Motor neuron (in vitro differentiated cells): ENCODE data around the gene SMCO2. TPM values are rescaled to one million over a fixed set of nuclear protein-coding genes. Genes with fewer than 3 reads are reported as not detected.

Experiments used
- ATAC-seq, 8 experiments: fragments of 200-7000 bp; cut with Tn5 transposase; replicated peaks in 6 of 8; 2 replicates each; pipeline ENCODE4 v1.8.0; 2021; ENCODE audit warnings: mild to moderate bottlenecking in 8 of 8, moderate library complexity in 8 of 8
- H3K27ac ChIP-seq, 2 donors: fragments of 250-450 bp; sonication (Bioruptor Pico); 2 replicates each; pipeline ENCODE4 v1.9.0; 2021; ENCODE audit warnings: antibody characterized with exemption in 2 of 2, mild to moderate bottlenecking in 2 of 2, moderate library complexity in 1 of 2
- H3K4me1 ChIP-seq, 2 donors: fragments of 250-450 bp; sonication (Bioruptor Pico); replicated peaks in 1 of 2; 2 replicates each; pipeline ENCODE4 v1.6.1; 2021; ENCODE audit warnings: antibody characterized with exemption in 2 of 2, mild to moderate bottlenecking in 2 of 2, moderate library complexity in 1 of 2
- H3K4me3 ChIP-seq, 5 donors: fragments of 250-450 bp; sonication (Bioruptor Pico); 2 replicates each; pipeline ENCODE4 v1.9.0; 2021; ENCODE audit warnings: antibody characterized with exemption in 5 of 5, mild to moderate bottlenecking in 5 of 5, moderate library complexity in 4 of 5
- WGBS, 10 experiments: fragments of 450-650 bp; shearing (Covaris generic); methylation state at CpG; one replicate each; pipeline ENCODE4 v1.0.0; 2022; 5-methylcytosine and 5-hydroxymethylcytosine counted together
- in situ Hi-C, 9 experiments: fragments of 400-800 bp; cut with MboI; loops; one replicate each; pipeline ENCODE4 v1.15.0; 2021; ENCODE audit warnings: low sequenced_read_pairs in 9 of 9, low pct_unique_long_range_greater_than_20kb in 2 of 9; ENCODE audit not compliant: unreplicated experiment in 9 of 9
- total RNA-seq, 8 experiments: library from RNA; unstranded; fragments of 300-600 nt; gene quantifications; 2 replicates each; pipeline versions ENCODE4 v1.2.3 to v1.2.4, GENCODE V29; 2022

Gene SMCO2
- total RNA-seq, 8 experiments from 2014 or later, result 0.71 TPM; not detected in 7

- Histone ChIP-seq H3K4me3 (no peak overlapping the region), H3K4me1 (no peaks in the 10 kb centered on the region), H3K27ac (no peak overlapping the region)
- ATAC-seq, result peak in 3 of 8 experiments; percentile 29 to 48 (median 45)
- 0 to 100% (median 63%) methylated on average over 1 to 2 of the region's 6 CpGs; no CpG with 5 or more reads in 6 of the 10 experiments for WGBS, 10 experiments
- in situ Hi-C loops, result loop anchor here in 5 of 9 experiments (25.0 kb wide), 2 partner anchors 202 to 227 kb away; no protein-coding TSS in a partner anchor
Measured at GRCh38 chr12:27434673-27435565, 11.6 kb upstream of the SMCO2 start.

GRCh38 chr12:27436029-27436428 is 10.5 kb upstream of the SMCO2 start:
- in situ Hi-C loops, result loop anchor here in 5 of 9 experiments (25.0 kb wide), 2 partner anchors 201 to 226 kb away; no protein-coding TSS in a partner anchor
- H3K4me1 ChIP-seq, result no peaks in the 10 kb centered on the region
- ATAC-seq, result peak in 1 of 8 experiments; percentile 49
- no peak overlapping the region for H3K4me3 ChIP-seq
- H3K27ac ChIP-seq, result no peak overlapping the region

GRCh38 chr12:27436768-27437167 is 9.8 kb upstream of the SMCO2 start:
- H3K4me3 ChIP-seq, result no peak overlapping the region
- WGBS, 10 experiments, result 60 to 100% (median 100%) methylated on average over 1 of the region's 1 CpG; no CpG with 5 or more reads in 7 of the 10 experiments
- H3K4me1 ChIP-seq, result no peaks in the 10 kb centered on the region
- no peak for ATAC-seq
- no peak overlapping the region for H3K27ac ChIP-seq
- in situ Hi-C loops, result loop anchor here in 5 of 9 experiments (25.0 kb wide), 2 partner anchors 201 to 226 kb away; no protein-coding TSS in a partner anchor

GRCh38 chr12:27437839-27438238 is 8.7 kb upstream of the SMCO2 start:
- Histone ChIP-seq H3K27ac (no peak overlapping the region), H3K4me3 (no peak overlapping the region), H3K4me1 (no peaks in the 10 kb centered on the region)
- 78 to 100% (median 90%) methylated on average over 1 to 2 of the region's 2 CpGs; no CpG with 5 or more reads in 1 of the 10 experiments for WGBS, 10 experiments
- no peak for ATAC-seq
- in situ Hi-C loops, result loop anchor here in 5 of 9 experiments (25.0 kb wide), 2 partner anchors 199 to 224 kb away; no protein-coding TSS in a partner anchor

GRCh38 chr12:27447761-27448160 is 1.2 kb downstream of the SMCO2 start:
- whole genome bisulfite sequencing, 10 experiments, result 82 to 100% (median 88%) methylated on average over 1 to 8 of the region's 8 CpGs; no CpG with 5 or more reads in 4 of the 10 experiments
- in situ Hi-C loops, result loop anchor here in 5 of 9 experiments (25.0 kb wide), 2 partner anchors 190 to 215 kb away; no protein-coding TSS in a partner anchor
- no peak overlapping the region for H3K4me3 ChIP-seq
- no peak overlapping the region for H3K27ac ChIP-seq
- H3K4me1 ChIP-seq, result peaks cover 0 to 4% of the 10 kb centered on the region in 2 donors
- ATAC-seq, result no peak

GRCh38 chr12:27449026-27449425 is 2.5 kb downstream of the SMCO2 start:
- no peak for ATAC-seq
- Histone ChIP-seq H3K4me3 (no peak overlapping the region), H3K4me1 (peaks cover 0 to 4% of the 10 kb centered on the region in 2 donors), H3K27ac (no peak overlapping the region)
- in situ Hi-C loops, result loop anchor here in 5 of 9 experiments (25.0 kb wide), 2 partner anchors 188 to 213 kb away; no protein-coding TSS in a partner anchor
- 49 to 100% (median 83%) methylated on average over 2 to 6 of the region's 6 CpGs for WGBS, 10 experiments

- Histone ChIP-seq H3K27ac (no peak overlapping the region), H3K4me1 (peaks cover 0 to 4% of the 10 kb centered on the region in 2 donors), H3K4me3 (no peak overlapping the region)
- ATAC-seq, result no peak
- in situ Hi-C loops, result loop anchor here in 5 of 9 experiments (25.0 kb wide), 2 partner anchors 187 to 212 kb away; no protein-coding TSS in a partner anchor
- 77 to 100% (median 93%) methylated on average over 1 to 5 of the region's 5 CpGs; no CpG with 5 or more reads in 4 of the 10 experiments for WGBS, 10 experiments
Measured at GRCh38 chr12:27449893-27450534, 3.5 kb downstream of the SMCO2 start.

- Histone ChIP-seq H3K27ac (no peak overlapping the region), H3K4me3 (no peak overlapping the region), H3K4me1 (peaks cover 0 to 4% of the 10 kb centered on the region in 2 donors)
- peak in 4 of 8 experiments; percentile 43 to 100 (median 98) for ATAC-seq
- in situ Hi-C loops, result no loop called here
- 0 to 86% (median 47%) methylated on average over 1 to 6 of the region's 6 CpGs for WGBS, 10 experiments
Measured at GRCh38 chr12:27451036-27451825, 4.7 kb downstream of the SMCO2 start.

GRCh38 chr12:27453421-27453820 is 6.9 kb downstream of the SMCO2 start:
- no peak overlapping the region for H3K4me3 ChIP-seq
- 14 to 100% (median 69%) methylated on average over 1 to 2 of the region's 2 CpGs; no CpG with 5 or more reads in 4 of the 10 experiments for WGBS, 10 experiments
- peaks cover 0 to 4% of the 10 kb centered on the region in 2 donors for H3K4me1 ChIP-seq
- in situ Hi-C loops, result no loop called here
- H3K27ac ChIP-seq, result no peak overlapping the region
- no peak for ATAC-seq

GRCh38 chr12:27455589-27455988 is 9.1 kb downstream of the SMCO2 start:
- WGBS, 10 experiments, result 80 to 100% (median 100%) methylated on average over 1 to 3 of the region's 3 CpGs
- in situ Hi-C loops, result no loop called here
- no peak overlapping the region for H3K27ac ChIP-seq
- H3K4me3 ChIP-seq, result no peak overlapping the region
- no peak for ATAC-seq
- H3K4me1 ChIP-seq, result peaks cover 0 to 4% of the 10 kb centered on the region in 2 donors

GRCh38 chr12:27456618-27457017 is 10.1 kb downstream of the SMCO2 start:
- 55 to 100% (median 84%) methylated on average over 1 to 3 of the region's 3 CpGs; no CpG with 5 or more reads in 1 of the 10 experiments for WGBS, 10 experiments
- in situ Hi-C loops, result no loop called here
- H3K4me3 ChIP-seq, result no peak overlapping the region
- no peaks in the 10 kb centered on the region for H3K4me1 ChIP-seq
- ATAC-seq, result no peak
- no peak overlapping the region for H3K27ac ChIP-seq

GRCh38 chr12:27460471-27460978 is 14.0 kb downstream of the SMCO2 start:
- no peak for ATAC-seq
- no peak overlapping the region for H3K27ac ChIP-seq
- in situ Hi-C loops, result no loop called here
- H3K4me1 ChIP-seq, result no peaks in the 10 kb centered on the region
- 73 to 100% (median 84%) methylated on average over 1 to 6 of the region's 7 CpGs; no CpG with 5 or more reads in 1 of the 10 experiments for WGBS, 10 experiments
- no peak overlapping the region for H3K4me3 ChIP-seq
